Measurements from ENCODE around the gene MCL1.
"Not testable (repeated sequence)": the region's sequence is repeated elsewhere in the genome, so short reads cannot be mapped to it uniquely, and the experiment has no call there.

MCL1 gene

GRCh38 chr1:150579110-150579944, at the start of gene MCL1:
Gene MCL1, minus strand, starts transcription at chr1:150579610. Its CDS starts 80 bp downstream, at chr1:150579530.
- peak; percentile 83 to 87 for DNase-seq

GRCh38 chr1:150628766-150629114, 49.3 kb upstream of the MCL1 start:
- no peak for DNase-seq

- no peak for DNase-seq
Observed at GRCh38 chr1:150627826-150628410, 48.5 kb upstream of the MCL1 start.

- peak; percentile 53 to 55 for DNase-seq
Observed at GRCh38 chr1:150626150-150626549, 46.7 kb upstream of the MCL1 start.

- DNase-seq: not testable (repeated sequence)
Observed at GRCh38 chr1:150624546-150624945, 45.1 kb upstream of the MCL1 start.

- not testable (repeated sequence) for DNase-seq
Observed at GRCh38 chr1:150624134-150624533, 44.7 kb upstream of the MCL1 start.

GRCh38 chr1:150622303-150622975, 43.0 kb upstream of the MCL1 start:
- no peak for DNase-seq

- DNase-seq: peak; percentile 50 to 59
Observed at GRCh38 chr1:150621497-150622302, 42.3 kb upstream of the MCL1 start.

- DNase-seq: no peak
Observed at GRCh38 chr1:150620919-150621318, 41.5 kb upstream of the MCL1 start.

GRCh38 chr1:150619576-150620509, 40.4 kb upstream of the MCL1 start:
- DNase-seq: no peak

- no peak for DNase-seq
Observed at GRCh38 chr1:150615346-150616201, 36.2 kb upstream of the MCL1 start.

- peak; percentile 44 to 57 for DNase-seq
Observed at GRCh38 chr1:150613061-150613920, 33.9 kb upstream of the MCL1 start.

- no peak for DNase-seq
Observed at GRCh38 chr1:150612014-150612345, 32.6 kb upstream of the MCL1 start.

- DNase-seq: no peak
Observed at GRCh38 chr1:150610576-150610975, 31.2 kb upstream of the MCL1 start.

GRCh38 chr1:150609732-150610131, 30.3 kb upstream of the MCL1 start:
- no peak for DNase-seq

GRCh38 chr1:150606463-150607142, 27.2 kb upstream of the MCL1 start:
- DNase-seq: no peak

- not testable (repeated sequence) for DNase-seq
Observed at GRCh38 chr1:150605451-150605731, 26.0 kb upstream of the MCL1 start.

GRCh38 chr1:150604226-150604588, 24.8 kb upstream of the MCL1 start:
- DNase-seq: no peak

GRCh38 chr1:150603711-150604110, 24.3 kb upstream of the MCL1 start:
- no peak for DNase-seq

GRCh38 chr1:150602372-150602771, 23.0 kb upstream of the MCL1 start:
- not testable (repeated sequence) for DNase-seq

All from stimulated activated CD4-positive, alpha-beta T cell treated with anti-CD3 and anti-CD28 coated beads, Interleukin-2, amount 100 ng/mL, for 24 hours (primary cell).